HEK293T (cell line): ENCODE measurements around the gene SCARB2.

Experiments
- BHLHE40 ChIP-seq: fragments of 450-650 bp; IDR thresholded peaks from 2 replicates; pipeline ENCODE4 v1.6.1; 2016; ENCODE audit warnings: mild to moderate bottlenecking, moderate library complexity, borderline replicate concordance
- ELF4 ChIP-seq: fragments of 450-650 bp; IDR thresholded peaks from 2 replicates; pipeline ENCODE4 v1.6.1; 2017; ENCODE audit warnings: antibody characterized with exemption
- FOXA1 ChIP-seq: fragments of 450-650 bp; IDR thresholded peaks from 2 replicates; pipeline ENCODE4 v1.6.1; 2016; ENCODE audit warnings: mild to moderate bottlenecking
- HDGF ChIP-seq: fragments of 450-650 bp; IDR thresholded peaks from 2 replicates; pipeline ENCODE4 v1.6.1; 2017; ENCODE audit warnings: antibody characterized with exemption, borderline replicate concordance
- L3MBTL2 ChIP-seq: fragments of 450-650 bp; conservative IDR thresholded peaks from 2 replicates; pipeline ENCODE4 v1.6.1; 2016; ENCODE audit warnings: mild to moderate bottlenecking
- LEF1 ChIP-seq: fragments of 450-650 bp; IDR thresholded peaks from 2 replicates; pipeline ENCODE4 v1.6.1; 2017; ENCODE audit warnings: mild to moderate bottlenecking, borderline replicate concordance
- SP1 ChIP-seq: fragments of 450-650 bp; IDR thresholded peaks from 2 replicates; pipeline ENCODE4 v1.6.1; 2017
- ZNF384 ChIP-seq: fragments of 450-650 bp; IDR thresholded peaks from 2 replicates; pipeline ENCODE4 v1.6.1; 2016

GRCh38 chr4:76160355-76160754 lies 53.3 kb downstream of the SCARB2 start:
- TF ChIP-seq LEF1 (no peak), SP1 (no peak), ELF4 (no peak), HDGF (no peak), L3MBTL2 (no peak), FOXA1 (no peak), BHLHE40 (no peak), ZNF384 (no peak)
